ENCODE measurements around the gene LAT.

GRCh38 chr16:28951410-28951943 is 33.4 kb upstream of the LAT start:
- TF ChIP-seq CTCF (IDR thresholded peaks at IDR 0.05) (no peak), POLR2A (IDR thresholded peaks at IDR 0.05) (no peak)
